Astrocyte (in vitro differentiated cells and primary cell): Measurements from ENCODE around the gene OPN1LW.
"Not testable (repeated sequence)": the region's sequence is repeated elsewhere in the genome, so short reads cannot be mapped to it uniquely, and the experiment has no call there.

Experiments used
- CTCF ChIP-seq: IDR thresholded peaks from 2 replicates; pipeline ENCODE4 v1.5.1; 2011; ENCODE audit warnings: low read depth, mild to moderate bottlenecking, inconsistent platforms, low read length, moderate library complexity; ENCODE audit not compliant: insufficient read depth
- EZH2 ChIP-seq: IDR thresholded peaks from 2 replicates; pipeline ENCODE4 v1.6.1; 2012; ENCODE audit warnings: mild to moderate bottlenecking, low read length, inconsistent platforms; ENCODE audit not compliant: insufficient read depth

GRCh38 chrX:154156221-154156620 lies 12.2 kb downstream of the OPN1LW start:
- not testable (repeated sequence) for TF ChIP-seq CTCF, EZH2
